HG02588 (cell line): ENCODE results near the gene PKD2L2.
A peak's percentile ranks its signal among the peaks of the same experiment; 100 is the strongest.
"Not testable (repeated sequence)": the region's sequence is repeated elsewhere in the genome, so short reads cannot be mapped to it uniquely, and the experiment has no call there.

Experiments used
- ATAC-seq: cut with Tn5 transposase; IDR thresholded peaks from one replicate; pipeline ENCODE4 v1.9.1; 2021; ENCODE audit warnings: mild to moderate bottlenecking, moderate library complexity; ENCODE audit not compliant: unreplicated experiment

Gene PKD2L2

DNA sequence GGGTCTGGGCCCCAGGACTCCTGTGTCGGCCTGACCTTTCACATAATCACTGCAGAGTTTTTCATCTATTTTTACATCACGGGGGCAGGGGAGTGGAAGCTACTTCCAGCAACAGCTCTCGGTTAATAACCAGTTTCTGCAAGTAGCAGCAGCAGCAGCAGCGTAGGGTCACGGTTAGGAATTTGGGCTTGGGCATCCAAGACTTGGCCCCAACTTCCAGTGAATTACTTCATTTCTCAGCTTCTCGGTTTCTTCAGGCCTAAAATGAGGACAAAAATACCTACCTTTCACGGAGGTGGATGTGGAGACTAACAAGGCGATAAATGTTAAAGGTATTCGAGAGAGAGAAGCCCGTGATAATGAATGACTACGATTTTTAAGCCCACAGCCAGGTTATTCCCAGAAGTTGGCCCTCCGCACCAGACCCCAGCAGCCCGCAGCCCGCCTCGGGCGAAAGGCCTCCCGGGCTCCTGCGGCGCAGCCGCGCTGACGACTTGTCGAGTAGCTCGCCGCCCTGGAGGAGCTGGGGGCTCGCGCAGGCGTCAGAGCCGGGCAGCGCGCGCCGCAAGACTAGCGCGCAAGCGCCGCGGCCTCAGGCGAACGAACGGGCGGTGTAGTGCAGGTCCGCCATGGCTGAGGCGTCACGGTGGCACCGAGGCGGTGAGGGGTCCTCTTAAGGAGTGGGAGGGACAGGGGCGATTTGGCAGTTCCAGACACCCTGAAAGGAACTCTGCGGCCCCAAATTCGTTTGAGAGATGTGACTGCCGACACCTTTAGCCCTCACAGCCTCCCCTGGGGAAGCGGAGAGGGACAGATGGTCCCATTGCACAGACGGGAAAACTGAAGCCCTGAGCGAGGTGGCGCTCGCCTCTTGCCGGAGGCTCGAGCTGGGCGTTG lies at the start of gene PKD2L2:
TSS of gene PKD2L2 (plus strand) at position 595 of the 897 bp plus-strand sequence. CDS start at position 630, 35 bp downstream.
- peak; percentile 98 for ATAC-seq

DNA sequence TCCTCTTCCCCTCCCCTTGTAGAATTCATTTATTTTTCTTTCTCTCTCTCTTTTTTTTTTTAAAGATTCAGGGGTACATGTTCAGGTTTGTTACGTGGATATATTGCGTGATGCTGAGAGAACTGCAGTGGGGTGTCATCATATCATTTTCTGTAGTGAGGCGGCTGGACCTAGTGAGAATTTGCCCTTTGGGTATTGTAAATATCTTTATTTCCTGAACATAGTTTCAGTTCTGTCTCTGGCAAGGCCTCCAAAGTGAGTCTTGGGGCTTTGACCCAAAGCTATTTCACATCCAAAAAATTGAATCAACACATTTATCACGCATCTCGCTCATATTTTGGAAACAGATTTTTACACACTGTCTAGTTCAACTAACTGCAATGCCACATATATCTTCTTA lies 47.0 kb upstream of the PKD2L2 start:
- ATAC-seq: no peak

DNA sequence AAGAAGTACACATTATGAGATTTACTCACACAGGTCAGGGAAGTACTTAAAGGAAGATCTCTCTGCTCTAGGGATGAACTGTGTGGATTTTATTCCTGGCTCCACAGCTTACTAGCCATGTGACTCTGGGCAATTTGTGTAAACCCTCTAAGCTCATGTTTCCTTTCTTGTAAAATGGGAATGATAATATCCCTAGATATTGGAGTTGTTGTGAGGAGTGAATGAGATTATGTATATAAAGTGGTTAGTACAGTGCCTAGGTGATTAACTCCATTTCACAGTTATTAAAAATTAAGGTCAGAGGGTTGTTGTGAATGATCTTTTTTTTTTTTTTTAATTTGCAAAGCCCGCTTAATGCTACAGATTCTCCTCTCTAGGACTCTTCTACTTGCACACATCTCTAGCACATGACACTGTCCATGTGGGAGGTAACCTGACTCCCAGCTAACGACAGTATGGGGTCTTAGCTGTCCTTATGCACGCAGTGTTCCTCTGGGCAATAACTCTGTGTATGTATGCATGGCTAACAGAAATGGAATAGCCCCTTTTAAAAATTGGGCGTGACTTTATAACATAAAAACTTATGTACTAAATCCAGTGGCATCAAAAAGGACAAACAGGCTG lies 45.5 kb upstream of the PKD2L2 start:
- no peak for ATAC-seq

DNA sequence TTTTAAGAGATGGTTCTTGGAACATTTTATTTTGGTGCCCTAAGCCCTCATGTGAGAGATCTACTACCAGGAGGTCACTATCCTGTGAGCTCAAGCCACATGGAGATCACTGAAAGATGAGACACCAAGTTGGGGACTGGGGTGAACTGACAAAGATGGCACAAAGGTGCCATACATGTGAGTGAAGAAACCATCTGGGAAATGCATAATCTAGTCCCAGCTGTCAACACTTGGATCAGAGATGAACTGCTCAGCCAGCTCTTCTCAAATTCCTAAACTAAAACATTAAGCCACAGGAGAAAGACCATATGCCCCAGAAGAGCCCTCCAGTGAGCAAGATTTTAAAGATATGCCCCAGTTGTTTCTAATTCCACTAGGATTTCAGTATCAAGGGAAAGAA lies 43.8 kb upstream of the PKD2L2 start:
- no peak for ATAC-seq

DNA sequence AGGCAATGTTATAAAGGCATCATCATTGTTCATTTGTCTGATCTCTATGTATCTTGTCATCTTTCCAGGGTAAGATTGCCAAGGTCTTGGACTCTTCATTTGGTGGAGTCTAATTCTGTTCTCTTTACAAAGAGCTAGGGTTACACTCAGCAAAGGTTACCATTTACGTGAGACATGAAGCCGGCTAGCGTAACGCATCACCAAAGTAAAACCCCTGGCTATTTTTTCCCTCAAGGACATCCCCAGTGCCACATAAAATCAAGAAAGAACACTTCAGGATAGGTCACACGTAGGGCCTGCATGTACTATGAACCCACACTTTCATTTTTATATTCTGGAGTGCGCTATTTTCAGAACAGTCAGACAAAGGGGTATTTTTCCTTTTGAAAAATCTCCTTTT lies 41.6 kb upstream of the PKD2L2 start:
- ATAC-seq: peak; percentile 70

DNA sequence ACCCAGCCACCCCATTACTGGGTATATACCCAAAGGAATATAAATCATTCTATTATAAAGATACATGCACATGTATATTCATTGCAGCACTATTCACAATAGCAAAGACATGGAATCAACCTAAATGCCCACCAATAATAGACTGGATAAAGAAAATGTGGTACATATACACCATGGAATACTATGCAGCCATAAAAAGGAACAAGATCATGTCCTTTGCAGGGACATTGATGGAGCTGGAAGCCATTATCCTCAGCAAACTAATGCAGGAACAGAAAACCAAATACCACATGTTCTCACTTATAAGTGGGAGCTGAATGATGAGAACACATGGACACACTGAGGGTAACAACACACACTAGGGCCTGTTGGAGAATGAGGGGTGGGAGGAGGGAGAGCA lies 36.1 kb upstream of the PKD2L2 start:
- not testable (repeated sequence) for ATAC-seq

DNA sequence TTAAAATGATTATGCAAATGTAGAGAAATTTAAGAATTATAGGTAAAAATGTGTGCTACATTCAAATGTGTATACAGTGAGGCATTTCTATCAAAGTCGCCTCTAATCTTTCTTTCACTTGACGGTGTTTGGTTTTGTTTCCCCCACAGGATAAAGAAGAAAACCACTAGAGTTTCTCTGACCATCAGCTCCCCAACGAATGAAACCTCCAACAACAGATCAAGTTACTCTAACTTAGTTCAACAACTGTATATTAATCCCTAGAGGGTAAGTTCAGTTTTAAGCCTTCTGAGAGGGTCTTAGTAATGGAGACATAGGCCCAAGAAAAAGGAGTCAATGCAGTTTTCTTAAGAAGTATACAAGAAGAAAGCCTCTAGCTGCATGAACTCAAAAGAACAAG lies 33.1 kb upstream of the PKD2L2 start:
- no peak for ATAC-seq

DNA sequence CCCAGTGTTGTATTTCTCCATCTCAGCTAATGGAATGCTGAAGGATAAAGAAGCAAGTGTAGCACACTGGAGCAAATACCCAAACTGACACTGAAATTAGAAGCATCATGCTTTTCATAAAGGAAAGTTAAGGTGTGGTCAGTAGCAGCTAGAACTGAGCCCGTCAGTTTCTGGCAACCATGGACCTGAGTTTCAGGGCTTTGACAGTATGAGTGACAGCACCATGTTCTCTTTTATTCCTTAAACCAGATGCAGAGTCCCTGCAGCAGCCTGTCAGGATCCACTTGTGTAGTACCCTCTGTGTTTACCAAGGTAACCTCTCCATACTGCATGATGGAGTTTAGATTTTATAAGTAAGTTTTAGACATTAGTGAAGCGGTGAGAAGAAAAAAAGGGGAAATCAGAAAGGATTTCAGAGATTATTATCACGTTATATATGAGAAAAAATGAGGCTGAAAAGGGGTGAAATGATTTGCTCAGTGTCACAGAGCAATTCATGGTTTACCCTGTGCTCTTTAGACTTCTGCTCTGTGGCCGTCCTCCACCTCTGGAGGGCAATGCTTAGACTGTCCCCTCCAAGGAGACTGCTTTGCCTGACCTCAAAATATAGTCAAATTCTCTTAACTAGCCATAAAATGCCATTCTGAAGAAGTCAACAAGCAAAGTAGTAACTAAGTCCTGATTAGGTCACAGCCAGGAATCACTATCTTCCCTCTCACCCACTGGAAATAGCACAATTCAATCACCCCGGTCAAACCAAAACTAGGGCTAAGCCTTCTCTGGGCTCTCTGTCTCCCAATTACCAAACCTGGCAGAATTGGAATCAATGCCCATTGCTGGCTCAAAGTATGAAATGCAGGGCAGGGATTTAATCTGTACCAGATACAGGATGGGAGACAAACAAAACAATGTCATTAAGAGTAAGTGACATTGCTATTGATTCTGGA lies 32.1 kb upstream of the PKD2L2 start:
- no peak for ATAC-seq

DNA sequence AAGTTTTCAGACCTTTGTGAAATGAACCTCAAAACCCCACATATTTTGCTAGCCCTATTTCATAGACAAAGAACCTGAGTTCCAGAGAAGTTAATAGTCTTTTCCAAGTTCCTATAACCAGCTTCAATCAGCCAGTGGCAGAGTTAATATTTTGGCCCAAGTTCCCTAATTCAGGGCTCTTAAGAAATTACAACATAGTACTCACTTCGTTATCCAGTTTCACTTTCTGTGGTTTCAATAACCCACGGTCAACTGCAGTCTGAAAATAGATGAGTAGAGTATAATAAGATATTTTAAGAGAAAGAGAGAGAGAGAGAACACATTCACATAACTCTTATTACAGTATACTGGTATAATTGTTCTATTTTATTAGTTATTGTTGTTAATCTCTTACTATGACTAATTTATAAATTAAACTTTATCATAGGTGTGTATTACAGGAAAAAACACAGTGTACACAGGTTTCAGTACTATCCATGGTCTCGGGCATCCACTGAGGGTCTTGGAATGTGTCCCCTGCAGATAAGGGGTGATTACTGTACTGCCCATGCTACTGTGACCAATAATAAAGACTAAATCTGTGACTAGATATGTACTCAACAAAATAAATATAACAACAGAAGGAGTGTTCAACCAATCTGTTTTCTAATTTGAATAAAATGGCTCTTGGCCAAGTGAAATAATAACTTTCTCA lies 30.9 kb upstream of the PKD2L2 start:
- peak; percentile 85 for ATAC-seq

DNA sequence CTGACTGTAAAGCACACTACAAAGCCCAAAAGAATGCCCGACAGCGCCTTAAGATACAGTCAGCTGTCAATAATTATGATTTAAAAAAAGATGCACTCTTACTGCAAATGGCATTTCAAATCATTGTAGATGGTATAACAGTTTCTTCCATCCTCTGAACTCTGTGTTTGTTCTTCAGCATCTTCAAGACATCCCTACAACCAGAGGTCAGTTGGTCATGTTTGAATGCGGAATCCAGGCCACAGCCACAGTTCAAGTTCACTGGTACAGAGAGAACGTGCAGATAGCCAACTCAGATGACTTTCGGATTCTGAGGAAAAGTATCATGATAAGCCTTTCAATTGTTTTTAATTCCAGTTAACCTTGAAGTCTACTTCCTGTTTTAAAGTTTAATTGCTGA lies 30.3 kb upstream of the PKD2L2 start:
- no peak for ATAC-seq

DNA sequence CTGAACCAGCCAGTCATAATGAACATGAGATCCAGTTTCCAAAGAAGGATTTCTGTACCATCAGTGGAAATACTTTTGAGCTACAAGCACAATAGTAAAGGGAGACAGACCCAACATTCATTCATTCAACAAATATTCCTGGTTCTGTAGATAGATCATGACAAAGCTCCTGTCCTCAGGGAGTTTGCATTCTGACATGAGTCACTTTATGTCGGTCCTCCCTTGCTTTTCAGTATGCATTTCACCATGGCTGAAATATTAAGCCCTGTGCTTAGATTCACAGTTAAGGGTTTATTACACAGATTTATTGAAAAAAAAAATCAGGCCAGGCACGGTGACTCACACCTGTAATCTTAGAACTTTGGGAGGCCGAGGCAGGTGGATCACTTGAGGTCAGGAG lies 27.0 kb upstream of the PKD2L2 start:
- no peak for ATAC-seq

DNA sequence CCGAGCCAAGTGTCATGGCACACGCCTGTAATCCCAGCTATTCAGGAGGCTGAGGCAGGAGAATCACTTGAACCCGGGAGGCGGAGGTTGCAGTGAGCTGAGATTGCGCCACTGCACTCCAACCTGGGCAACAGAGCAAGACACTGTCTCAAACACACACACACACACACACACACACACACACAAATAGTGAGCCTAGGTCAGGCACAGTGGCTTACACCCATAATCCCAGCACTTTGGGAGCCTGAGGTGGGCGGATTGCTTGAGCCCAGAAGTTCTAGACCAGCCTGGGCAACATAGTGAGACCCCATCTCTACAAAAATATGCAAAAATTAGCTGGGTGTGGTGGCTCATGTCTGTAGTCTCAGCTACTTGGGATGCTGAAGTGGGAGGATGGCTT lies 25.6 kb upstream of the PKD2L2 start:
- not testable (repeated sequence) for ATAC-seq

DNA sequence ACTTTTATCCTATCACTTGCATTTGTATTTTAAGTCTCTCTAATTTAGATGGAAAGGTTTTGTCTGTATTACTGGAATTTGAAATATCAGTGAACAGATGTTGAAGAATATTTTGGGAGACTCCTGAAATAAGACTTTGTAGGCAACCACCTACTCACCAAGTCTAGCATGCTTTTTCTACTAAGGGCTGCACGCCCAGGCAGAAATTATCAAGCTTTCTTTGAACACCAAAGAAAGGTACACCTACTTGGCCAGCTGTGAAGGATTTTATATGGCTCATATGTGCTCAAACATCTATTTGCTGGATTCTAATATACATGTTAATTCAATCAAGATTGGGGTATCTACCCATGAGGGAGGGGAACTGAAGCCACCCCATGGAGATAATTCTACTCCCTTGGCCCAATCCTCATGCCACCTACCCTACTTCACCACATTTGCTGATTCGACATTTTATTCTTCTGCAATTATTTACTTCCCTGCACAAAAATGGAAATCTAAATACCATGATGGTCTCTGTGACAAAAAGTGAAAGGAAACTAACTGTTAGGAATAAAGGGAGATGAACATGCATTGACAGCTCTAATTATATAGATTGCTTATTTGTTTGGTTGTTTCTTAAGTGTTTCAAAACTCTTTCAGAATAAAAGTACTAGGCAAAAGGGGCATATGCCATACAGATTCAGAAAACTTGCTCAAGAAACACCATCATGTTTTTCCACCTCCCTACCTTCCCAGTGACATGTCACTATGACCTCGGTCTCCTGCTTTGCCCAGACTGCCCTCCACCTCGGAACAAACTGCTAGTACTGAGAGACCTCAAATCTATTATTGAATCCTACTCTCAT lies 22.5 kb upstream of the PKD2L2 start:
- no peak for ATAC-seq

DNA sequence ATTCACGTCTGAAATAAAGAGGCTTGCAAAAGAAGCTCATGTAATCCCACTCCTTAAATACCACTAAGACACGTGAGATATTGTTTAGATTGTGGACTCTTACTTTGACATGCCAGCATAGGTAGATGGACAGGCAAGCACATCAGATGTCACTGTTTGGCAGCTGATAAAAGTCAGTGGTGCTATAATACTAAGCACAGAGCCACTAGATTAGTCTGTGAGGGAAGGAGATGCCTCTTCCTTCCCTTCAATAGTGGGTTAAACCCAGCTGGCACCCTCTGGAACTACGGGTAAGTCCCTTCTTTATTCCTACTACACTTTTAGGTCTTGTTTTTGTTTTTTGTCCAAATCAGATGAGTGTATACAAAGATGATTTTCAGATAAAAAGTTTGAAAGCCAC lies 21.6 kb upstream of the PKD2L2 start, which contains the start of gene MYOT:
TSS of gene MYOT (plus strand) at position 197 of the 400 bp plus-strand sequence. CDS start 2,792 bp downstream, outside the sequence.
- ATAC-seq: no peak

DNA sequence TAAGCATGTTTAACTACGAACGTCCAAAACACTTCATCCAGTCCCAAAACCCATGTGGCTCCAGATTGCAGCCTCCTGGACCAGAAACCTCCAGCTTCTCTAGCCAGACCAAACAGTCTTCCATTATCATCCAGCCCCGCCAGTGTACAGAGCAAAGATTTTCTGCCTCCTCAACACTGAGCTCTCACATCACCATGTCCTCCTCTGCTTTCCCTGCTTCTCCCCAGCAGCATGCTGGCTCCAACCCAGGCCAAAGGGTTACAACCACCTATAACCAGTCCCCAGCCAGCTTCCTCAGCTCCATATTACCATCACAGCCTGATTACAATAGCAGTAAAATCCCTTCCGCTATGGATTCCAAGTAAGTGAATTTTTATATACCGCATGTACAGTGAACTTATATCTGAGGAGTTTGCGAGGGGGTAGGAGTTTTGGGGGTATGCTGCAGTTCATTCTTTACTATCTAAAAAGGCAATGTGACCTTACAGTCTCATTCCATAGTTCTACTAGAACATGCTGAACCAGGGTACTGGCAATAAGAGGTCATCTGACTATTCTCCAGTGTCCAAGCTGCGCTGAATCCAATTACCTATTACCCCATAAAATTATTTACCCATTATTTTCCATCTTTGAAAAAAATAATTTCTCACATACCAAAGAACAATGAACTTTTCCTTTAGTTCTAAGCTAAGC lies 18.5 kb upstream of the PKD2L2 start:
- ATAC-seq: no peak

DNA sequence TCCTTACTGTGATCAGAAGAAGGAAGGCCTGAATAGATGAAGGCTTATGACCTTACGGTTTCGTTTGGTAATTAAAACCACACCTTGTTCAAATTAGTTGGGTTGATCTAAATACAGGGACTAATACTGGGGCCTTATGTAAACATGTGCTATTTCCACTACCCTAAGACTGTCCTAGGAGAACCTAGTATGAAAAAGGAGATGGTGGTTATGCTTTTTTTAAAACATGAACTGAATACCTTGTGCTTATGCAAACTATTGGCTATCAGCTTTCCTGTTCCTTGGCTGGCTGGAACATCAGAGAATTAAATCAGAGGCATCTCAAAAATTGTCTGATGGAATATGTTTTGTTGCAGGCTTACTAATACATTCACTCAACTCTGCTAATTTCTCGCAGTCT lies 17.7 kb upstream of the PKD2L2 start:
- ATAC-seq: no peak

DNA sequence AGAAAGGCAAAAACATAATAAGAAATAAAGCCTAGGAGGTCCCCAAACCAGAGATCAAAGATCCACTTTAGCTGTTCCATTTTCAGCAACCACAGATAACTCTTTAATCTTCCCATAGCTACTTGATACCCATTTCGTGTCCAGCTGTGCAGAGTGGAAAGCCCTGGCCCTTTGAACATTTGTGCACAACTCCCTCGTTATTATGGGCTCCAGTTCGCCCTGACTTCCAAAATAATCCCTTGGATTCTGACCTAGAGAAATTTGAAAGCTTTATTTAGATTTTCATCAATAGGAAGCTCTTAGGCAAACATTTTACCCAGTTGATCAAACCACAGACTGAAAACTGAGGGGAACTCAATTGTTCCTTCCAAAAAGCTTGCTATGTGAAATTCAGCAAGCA lies 16.8 kb upstream of the PKD2L2 start:
- no peak for ATAC-seq

DNA sequence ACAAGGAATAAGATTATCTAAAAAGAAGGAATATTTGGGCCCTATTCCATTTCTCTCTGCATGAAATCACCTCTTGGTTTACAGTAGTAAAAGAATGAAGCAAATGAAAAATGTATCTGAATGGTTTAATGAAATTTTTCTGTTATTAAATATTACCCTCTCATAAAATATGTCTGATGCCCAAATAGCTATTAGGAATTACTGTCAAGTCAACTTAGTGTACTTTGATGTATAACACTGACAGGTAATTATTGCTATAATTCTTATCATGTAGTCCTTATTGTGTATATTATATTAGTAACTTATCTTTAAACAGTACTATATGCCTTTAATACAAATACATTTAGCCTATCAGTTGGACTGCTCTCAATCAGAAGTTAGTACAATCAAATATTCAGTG lies 13.2 kb upstream of the PKD2L2 start:
- ATAC-seq: no peak

DNA sequence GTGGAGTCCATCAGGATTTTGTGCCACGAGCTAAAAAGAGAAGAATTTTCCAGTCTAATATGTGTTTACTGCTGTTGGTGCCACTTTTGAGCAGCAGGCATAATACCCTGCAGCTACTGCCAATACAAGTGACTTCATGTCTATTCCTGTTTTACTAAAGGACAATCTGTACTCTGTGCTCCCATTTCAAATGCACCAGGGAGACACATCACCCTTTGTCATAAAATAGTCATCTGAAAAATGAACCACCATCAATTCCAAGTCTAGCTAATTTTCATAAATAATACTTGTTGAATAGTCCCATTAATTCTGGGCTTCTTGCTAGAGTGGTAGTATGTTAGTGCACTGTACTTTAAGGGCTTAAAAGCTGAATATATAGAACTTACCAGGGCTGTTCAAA lies 8.9 kb upstream of the PKD2L2 start:
- ATAC-seq: no peak
